Measurements from ENCODE around the gene KRT73.

Gene KRT73

GRCh38 chr12:52582971-52583456 lies 35.3 kb downstream of the KRT73 start:
- peak; percentile 74 for DNase-seq
- Mint-ChIP-seq H3K36me3 (ENCODE audit: low read depth) (no peaks in the 10 kb centered on the region), H3K27me3 (ENCODE audit: low read depth, poor library complexity) (peaks cover 15% of the 10 kb centered on the region), H3K9me3 (no peaks in the 10 kb centered on the region), H3K4me1 (peaks cover 40% of the 10 kb centered on the region), H3K4me3 (no peak overlapping the region), H3K27ac (no peak overlapping the region)
- TF ChIP-seq, protein P1, sequence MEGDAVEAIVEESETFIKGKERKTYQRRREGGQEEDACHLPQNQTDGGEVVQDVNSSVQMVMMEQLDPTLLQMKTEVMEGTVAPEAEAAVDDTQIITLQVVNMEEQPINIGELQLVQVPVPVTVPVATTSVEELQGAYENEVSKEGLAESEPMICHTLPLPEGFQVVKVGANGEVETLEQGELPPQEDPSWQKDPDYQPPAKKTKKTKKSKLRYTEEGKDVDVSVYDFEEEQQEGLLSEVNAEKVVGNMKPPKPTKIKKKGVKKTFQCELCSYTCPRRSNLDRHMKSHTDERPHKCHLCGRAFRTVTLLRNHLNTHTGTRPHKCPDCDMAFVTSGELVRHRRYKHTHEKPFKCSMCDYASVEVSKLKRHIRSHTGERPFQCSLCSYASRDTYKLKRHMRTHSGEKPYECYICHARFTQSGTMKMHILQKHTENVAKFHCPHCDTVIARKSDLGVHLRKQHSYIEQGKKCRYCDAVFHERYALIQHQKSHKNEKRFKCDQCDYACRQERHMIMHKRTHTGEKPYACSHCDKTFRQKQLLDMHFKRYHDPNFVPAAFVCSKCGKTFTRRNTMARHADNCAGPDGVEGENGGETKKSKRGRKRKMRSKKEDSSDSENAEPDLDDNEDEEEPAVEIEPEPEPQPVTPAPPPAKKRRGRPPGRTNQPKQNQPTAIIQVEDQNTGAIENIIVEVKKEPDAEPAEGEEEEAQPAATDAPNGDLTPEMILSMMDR (IDR thresholded peaks at IDR 0.05), result peak; percentile 63

DNA sequence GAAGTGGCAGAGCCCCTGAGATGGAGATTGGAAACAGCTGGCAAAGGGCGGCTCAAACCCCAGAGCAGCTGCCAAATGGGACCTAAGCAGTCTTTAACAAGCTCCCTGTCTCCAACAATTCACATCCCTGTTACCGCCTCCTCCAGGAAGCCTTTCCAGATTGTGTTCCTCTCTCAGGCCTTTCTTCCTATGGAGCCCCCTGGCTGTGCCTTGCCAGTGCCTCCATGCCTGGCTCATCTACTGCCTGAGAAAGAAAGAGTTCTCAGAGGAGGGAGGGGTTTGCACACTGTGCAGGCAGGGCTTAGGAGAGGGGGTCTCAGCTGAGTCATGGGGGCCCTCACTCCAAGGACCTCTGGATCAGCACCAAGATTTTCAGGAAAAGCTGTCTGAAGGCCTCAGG lies 35.9 kb downstream of the KRT73 start:
- H3K4me1 Mint-ChIP-seq, result peaks cover 40% of the 10 kb centered on the region
- H3K36me3 Mint-ChIP-seq (ENCODE audit: low read depth), result no peaks in the 10 kb centered on the region
- H3K9me3 Mint-ChIP-seq, result no peaks in the 10 kb centered on the region
- TF ChIP-seq, protein P1 (IDR thresholded peaks at IDR 0.05), result no peak
- no peak overlapping the region for H3K4me3 Mint-ChIP-seq
- no peak for DNase-seq
- H3K27ac Mint-ChIP-seq, result no peak overlapping the region
- peaks cover 16% of the 10 kb centered on the region for H3K27me3 Mint-ChIP-seq (ENCODE audit: low read depth, poor library complexity)

DNA sequence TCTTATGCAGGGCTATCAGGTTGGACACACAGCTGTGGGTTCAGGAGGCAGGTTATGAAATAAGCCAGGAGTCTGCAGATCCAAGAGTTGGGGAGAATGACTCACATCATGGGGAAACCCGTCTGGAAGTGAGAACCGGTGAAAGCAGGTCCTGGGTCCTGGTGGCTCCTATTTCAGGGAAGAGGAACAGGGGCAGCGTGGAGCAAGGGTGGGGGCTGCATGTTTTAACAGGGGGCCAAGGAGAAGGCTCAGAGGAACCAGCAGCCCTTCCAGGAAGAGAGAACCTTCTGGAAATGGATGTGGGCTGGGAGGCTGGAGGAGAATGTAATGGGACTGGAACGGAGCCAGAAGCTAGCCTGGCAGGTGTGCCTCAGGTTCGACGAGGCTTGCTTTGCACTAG lies 36.9 kb downstream of the KRT73 start:
- Mint-ChIP-seq H3K4me3 (no peak overlapping the region), H3K27me3 (ENCODE audit: low read depth, poor library complexity) (peaks cover 20% of the 10 kb centered on the region), H3K9me3 (no peaks in the 10 kb centered on the region), H3K27ac (no peak overlapping the region), H3K4me1 (peaks cover 42% of the 10 kb centered on the region), H3K36me3 (ENCODE audit: low read depth) (no peaks in the 10 kb centered on the region)
- DNase-seq, result no peak
- TF ChIP-seq, protein P1 (IDR thresholded peaks at IDR 0.05), result no peak

- H3K27me3 Mint-ChIP-seq (ENCODE audit: low read depth, poor library complexity), result peaks cover 21% of the 10 kb centered on the region
- H3K27ac Mint-ChIP-seq, result no peak overlapping the region
- no peak overlapping the region for H3K4me3 Mint-ChIP-seq
- H3K9me3 Mint-ChIP-seq, result no peaks in the 10 kb centered on the region
- H3K4me1 Mint-ChIP-seq, result peaks cover 46% of the 10 kb centered on the region
- TF ChIP-seq, protein P1 (IDR thresholded peaks at IDR 0.05), result no peak
- H3K36me3 Mint-ChIP-seq (ENCODE audit: low read depth), result no peaks in the 10 kb centered on the region
- DNase-seq, result no peak
These were observed 37.3 kb downstream of the KRT73 start for GRCh38 chr12:52581066-52581465.

DNA sequence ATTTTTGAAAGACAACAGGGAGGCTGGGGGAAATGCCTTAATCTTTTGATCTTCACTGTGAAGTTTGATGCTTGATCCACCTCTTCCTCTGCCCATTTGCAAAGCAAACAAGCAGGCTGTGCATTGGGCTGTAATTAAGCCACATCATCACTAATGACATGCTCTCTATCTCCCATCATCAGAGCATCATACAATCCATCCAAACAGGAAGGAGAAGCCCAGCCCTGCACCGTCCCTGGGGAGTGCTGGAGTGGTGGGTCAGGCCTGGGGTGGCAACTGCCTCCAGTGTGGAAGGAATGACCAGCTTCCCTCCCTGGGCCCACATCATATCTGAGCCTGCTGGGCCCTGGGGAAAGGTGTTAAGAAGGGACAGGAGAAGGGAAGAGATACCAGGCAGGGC lies 37.9 kb downstream of the KRT73 start:
- Mint-ChIP-seq H3K36me3 (ENCODE audit: low read depth) (no peaks in the 10 kb centered on the region), H3K27ac (no peak overlapping the region), H3K9me3 (no peaks in the 10 kb centered on the region), H3K27me3 (ENCODE audit: low read depth, poor library complexity) (peaks cover 19% of the 10 kb centered on the region), H3K4me1 (peaks cover 49% of the 10 kb centered on the region), H3K4me3 (no peak overlapping the region)
- TF ChIP-seq, protein P1 (IDR thresholded peaks at IDR 0.05), result no peak
- no peak for DNase-seq

Measured in nephron progenitor cell (in vitro differentiated cells).